Stimulated activated naive CD4-positive, alpha-beta T cell treated with Interleukin-2 at 50 U/mL for 16 hours (primary cell): ENCODE data around the gene PNPLA7.
"Not testable (repeated sequence)": the region's sequence is repeated elsewhere in the genome, so short reads cannot be mapped to it uniquely, and the experiment has no call there.

Experiments used
- DNase-seq: peaks from one replicate; lab custom pipeline; 2025; lab: John Stamatoyannopoulos, UW

Gene PNPLA7

GRCh38 chr9:137513801-137514570, 36.2 kb downstream of the PNPLA7 start:
- DNase-seq: not testable (repeated sequence)

- not testable (repeated sequence) for DNase-seq
Observed at GRCh38 chr9:137513136-137513535, 37.1 kb downstream of the PNPLA7 start.

GRCh38 chr9:137511758-137512463, 38.3 kb downstream of the PNPLA7 start:
- no peak for DNase-seq

GRCh38 chr9:137511126-137511525, 39.1 kb downstream of the PNPLA7 start:
- DNase-seq: not testable (repeated sequence)

GRCh38 chr9:137509198-137509597, 41.0 kb downstream of the PNPLA7 start:
- no peak for DNase-seq

- no peak for DNase-seq
Observed at GRCh38 chr9:137506702-137507171, 43.5 kb downstream of the PNPLA7 start.

GRCh38 chr9:137506274-137506673, 43.9 kb downstream of the PNPLA7 start:
- DNase-seq: no peak

DNA sequence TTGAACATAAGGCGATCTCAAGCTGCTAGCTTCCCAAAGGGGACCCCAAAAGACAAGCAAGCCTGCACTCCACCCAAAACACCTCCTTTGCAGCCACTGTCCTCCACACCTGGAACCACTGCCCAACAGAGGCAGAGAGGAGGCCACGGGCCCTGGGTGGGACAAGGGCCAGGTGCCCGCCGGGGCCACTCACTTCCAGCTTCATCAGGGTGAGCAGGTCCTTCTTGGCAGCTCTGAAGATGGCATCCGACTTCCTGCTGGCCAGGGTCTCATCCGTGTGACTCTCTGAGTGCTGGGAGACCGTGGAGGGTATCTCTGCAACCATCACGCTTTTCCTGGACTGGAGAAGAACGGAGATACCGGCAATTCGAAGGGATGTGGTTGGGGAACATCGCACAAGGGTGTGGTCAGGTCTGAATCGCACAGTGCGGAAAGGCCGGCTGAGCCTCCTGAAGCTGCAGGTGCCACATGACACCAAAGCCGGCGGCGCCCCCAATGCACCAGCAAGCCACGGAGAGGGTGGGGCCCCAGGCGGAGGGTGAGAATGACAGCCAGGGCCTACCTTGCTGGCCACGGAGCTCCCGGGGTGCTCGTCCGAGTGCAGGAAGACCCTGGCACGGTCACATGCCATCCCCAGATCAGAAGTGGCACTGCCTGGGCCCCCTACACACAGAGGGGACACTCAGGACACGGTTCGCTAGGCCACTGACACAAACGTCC, 44.6 kb downstream of the PNPLA7 start:
- no peak for DNase-seq

DNA sequence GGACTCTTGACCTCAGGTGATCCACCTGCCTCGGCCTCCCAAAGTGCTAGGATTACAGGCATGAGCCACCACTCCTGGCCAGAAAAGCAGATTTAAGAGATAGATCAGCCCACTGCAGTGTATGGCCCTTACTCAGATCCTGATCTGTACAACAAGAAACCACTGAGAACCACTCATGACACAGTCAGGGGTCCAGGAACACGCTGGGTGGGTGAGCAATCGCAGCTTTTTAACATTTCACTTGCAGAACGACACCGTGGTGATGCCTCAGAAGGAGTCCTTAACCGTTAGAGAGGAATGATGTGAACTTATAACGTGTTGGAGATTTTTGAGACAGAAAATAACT, 45.8 kb downstream of the PNPLA7 start:
- DNase-seq: no peak

GRCh38 chr9:137502008-137502911, 47.9 kb downstream of the PNPLA7 start:
- DNase-seq: no peak

- no peak for DNase-seq
Observed at GRCh38 chr9:137501457-137501856, 48.7 kb downstream of the PNPLA7 start.

DNA sequence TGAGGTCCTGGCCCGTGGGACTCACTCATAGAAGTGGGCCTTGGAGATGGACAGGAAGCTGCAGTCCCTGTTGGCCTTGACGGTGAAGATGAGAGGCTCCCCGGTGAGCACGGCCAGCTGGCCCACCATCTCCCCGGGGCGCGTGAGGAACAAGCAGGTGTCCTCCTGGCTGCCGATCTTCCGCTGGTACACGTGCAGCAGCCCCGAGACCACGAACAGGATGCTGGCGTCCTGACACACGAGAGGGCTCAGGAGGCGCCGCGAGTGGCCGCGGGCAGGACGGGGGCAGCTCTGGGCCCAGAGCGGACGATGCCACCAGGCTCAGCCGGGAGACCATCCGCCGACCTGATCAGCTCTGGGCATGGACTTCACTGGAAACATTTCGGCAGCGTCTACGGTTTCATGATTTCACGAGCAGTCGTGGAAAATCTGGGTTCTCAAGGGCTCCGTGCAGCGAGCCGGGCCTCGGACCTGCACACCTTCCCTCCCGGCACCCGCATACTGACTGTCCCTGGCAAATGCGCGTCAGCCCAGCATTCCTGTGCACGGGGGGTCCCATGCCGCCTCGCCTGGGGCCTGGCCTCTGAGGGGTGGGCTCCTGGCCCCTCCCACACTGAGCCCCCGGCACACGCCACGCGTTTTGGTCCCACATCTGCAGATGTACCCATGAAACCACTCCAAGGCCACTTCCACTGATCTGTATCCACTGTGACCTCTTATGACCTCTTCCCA, 49.4 kb downstream of the PNPLA7 start:
- DNase-seq: no peak

GRCh38 chr9:137499858-137500661, 50.1 kb downstream of the PNPLA7 start:
- DNase-seq: no peak

DNA sequence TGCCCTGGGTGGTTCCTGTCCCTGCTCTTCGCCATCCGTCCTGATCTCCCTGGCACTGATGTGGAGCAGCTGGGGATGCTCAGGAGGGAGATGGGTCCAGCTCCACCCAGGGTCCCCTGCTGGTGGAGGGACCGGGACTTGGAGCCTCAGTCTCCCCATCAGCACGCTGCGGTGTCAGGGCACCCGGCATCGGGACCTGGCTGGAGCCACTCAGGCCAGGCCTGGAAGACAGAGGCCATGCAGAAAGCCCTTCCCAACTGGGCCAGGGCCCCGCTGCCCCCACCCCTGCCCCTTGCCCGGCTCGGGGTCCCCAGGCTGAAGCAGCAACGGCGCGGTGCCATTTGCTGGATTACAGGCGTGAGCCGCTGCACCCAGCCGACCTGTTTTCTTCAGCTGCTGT, 50.8 kb downstream of the PNPLA7 start:
- DNase-seq: no peak

- DNase-seq: no peak
Observed at GRCh38 chr9:137498720-137499150, 51.5 kb downstream of the PNPLA7 start.

DNA sequence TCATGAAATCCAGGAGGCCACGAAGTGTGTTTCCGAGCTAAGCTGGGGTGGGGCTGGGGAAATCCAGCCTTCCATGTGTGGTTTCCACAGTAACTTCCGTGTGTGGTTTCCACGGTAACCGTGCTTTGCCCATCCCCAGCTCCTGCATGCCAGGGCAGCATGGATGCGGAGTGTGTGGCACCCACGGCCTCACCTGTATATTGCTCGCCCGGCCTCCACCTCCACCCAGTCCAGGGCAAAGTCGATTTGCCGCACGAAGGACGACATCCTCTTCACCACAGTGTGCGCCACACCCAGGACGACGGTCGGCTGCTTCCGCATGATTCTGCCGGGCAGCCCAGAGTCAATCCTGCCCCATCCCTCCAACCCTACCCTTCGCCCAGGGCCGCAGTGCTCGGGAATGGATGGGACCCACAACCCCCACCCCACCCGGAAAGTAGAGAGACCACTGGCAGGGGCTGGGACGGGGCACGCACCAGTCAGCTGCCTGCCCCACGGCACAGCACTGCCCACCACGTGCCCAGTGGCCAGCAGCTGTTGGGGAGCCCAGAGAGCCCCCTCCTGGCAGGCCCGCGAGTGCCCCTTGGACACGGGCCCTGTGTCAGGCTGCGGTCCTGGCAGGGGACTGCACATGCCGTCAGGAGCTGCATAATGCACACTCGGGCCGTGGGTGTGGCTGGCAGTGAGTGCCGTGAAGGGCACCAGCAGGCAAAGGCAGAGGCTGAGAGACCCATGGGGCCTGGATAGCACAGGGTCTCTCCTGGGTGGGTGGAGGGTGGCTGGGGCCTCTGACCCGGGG, 52.1 kb downstream of the PNPLA7 start:
- DNase-seq: no peak

DNA sequence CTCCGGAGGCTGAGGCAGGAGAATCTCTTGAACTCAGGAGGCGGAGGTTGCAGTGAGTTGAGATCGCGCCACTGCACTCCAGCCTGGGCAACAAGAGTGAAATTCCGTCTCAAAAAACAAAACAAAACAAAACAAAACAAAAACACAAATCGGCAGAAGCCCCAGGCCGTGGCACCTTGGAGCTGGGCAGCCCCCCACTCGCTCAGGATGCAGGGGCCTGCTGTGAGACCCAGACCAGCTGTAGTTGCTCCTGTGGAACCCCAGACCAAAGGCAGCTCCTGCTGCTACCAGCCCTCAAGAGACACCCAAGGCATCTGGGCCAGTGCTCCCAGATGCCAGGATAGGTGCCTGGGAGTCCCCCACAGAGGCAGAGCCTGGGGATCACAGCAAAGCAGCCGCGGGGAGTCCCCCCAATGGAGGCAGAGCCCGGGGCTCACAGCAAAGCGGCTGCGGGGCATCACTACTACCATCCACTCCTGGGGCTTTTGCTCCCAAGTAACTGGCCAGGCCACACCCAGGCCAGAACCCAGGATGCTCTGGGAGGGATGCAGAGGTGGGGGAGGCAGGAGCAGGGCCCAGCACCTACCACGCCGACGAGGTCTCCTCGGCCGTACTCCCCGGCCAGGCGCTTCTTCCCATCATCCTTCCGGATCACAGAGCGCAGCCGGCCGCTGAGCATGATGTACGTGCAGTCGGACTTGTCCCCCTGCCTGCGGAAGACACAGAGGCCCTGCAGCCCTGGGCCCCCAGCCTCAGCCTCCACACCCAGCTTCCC, 53.4 kb downstream of the PNPLA7 start:
- DNase-seq: no peak

GRCh38 chr9:137494550-137495351, 55.5 kb downstream of the PNPLA7 start:
- no peak for DNase-seq
